PFSK-1 (cell line): ENCODE results near the gene CAMKV.

ENCODE experiments used
- POLR2AphosphoS5 ChIP-seq: IDR thresholded peaks from 2 replicates; pipeline ENCODE4 v1.6.1; 2012; ENCODE audit warnings: low read depth, mild to moderate bottlenecking, control low read depth, low read length, moderate library complexity
- REST ChIP-seq, 2 experiments: IDR thresholded peaks; 2 replicates each; pipeline versions ENCODE4 v1.6.1 to v1.8.0; 2011 to 2012; ENCODE audit warnings: low read depth in 2 of 2, low read length in 2 of 2, control low read depth in 1 of 2, inconsistent platforms in 1 of 2, mild to moderate bottlenecking in 1 of 2, moderate library complexity in 1 of 2; ENCODE audit not compliant: insufficient read depth in 1 of 2
- TAF1 ChIP-seq: IDR thresholded peaks from 2 replicates; pipeline ENCODE4 v1.6.1; 2012; ENCODE audit warnings: low read length, control low read depth, borderline replicate concordance; ENCODE audit not compliant: insufficient read depth

- no peak for TF ChIP-seq TAF1
- no peak for TF ChIP-seq POLR2AphosphoS5
- TF ChIP-seq REST (IDR thresholded peaks at IDR 0.05; ENCODE audit: insufficient read depth in 1 of 2, low read depth in 2 of 2, low read length in 2 of 2): no peak
Measured at GRCh38 chr3:49876567-49876966, 6.9 kb upstream of the CAMKV start.
